ACC112 (cell line): ENCODE results near the gene PDCD2L.

ENCODE experiments used
- H2AFZ ChIP-seq: fragments of 200-600 bp; sonication (generic); one replicate; pipeline ENCODE4 v1.6.0; 2017; ENCODE audit warnings: antibody characterized with exemption, low read length; ENCODE audit not compliant: unreplicated experiment
- H3K27ac ChIP-seq: fragments of 200-600 bp; sonication (generic); 2 replicates; pipeline ENCODE4 v1.5.1; 2014; ENCODE audit warnings: low read depth, mild to moderate bottlenecking, antibody characterized with exemption, low read length, moderate library complexity
- H3K27me3 ChIP-seq: fragments of 200-600 bp; sonication (generic); 2 replicates; pipeline ENCODE4 v1.6.1; 2014; ENCODE audit warnings: mild to moderate bottlenecking, antibody characterized with exemption, low read length, moderate library complexity, mixed read lengths; ENCODE audit not compliant: insufficient read depth
- H3K36me3 ChIP-seq: fragments of 200-600 bp; sonication (generic); 2 replicates; pipeline ENCODE4 v1.6.1; 2016; ENCODE audit warnings: mild to moderate bottlenecking, antibody characterized with exemption, low read length, moderate library complexity, mixed read lengths; ENCODE audit not compliant: insufficient read depth
- H3K4me1 ChIP-seq: fragments of 200-600 bp; sonication (generic); one replicate; pipeline ENCODE4 v1.6.1; 2016; ENCODE audit warnings: low read length, mixed read lengths; ENCODE audit not compliant: insufficient read depth, unreplicated experiment, control insufficient read depth
- H3K4me3 ChIP-seq: fragments of 200-600 bp; sonication (generic); 2 replicates; pipeline ENCODE4 v1.5.1; 2014; ENCODE audit warnings: mild to moderate bottlenecking, low read depth, low read length
- H3K79me2 ChIP-seq: fragments of 200-600 bp; sonication (generic); one replicate; pipeline ENCODE4 v1.6.0; 2016; ENCODE audit warnings: low read length; ENCODE audit not compliant: control insufficient read depth, unreplicated experiment, insufficient read depth

PDCD2L gene

DNA sequence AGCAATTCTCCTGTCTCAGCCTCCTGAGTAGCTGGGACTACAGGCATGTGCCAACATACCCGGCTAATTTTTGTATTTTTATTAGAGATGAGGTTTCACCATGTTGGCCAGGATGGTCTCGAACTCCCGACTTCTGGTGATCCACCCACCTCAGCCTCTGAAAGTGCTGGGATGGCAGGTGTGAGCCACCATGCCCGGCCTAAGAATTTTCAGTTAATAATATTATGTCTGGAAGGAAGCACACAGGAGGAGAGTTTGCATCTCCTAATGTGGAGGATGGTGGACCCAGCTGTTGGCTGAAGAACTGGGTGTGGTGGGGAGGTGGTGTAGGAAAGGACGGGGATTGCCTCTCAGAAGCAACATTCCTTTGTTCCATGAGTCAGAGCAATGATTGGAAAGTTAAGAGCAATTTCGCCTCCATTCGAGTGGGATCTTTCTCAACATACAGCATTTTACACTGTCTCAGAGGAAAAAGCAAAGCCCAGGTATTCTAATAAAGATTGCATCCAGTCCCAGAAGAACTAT, 11.9 kb downstream of the PDCD2L start:
- no peaks in the 10 kb centered on the region for H3K4me1 ChIP-seq
- H3K36me3 ChIP-seq, result no peaks in the 10 kb centered on the region
- H2AFZ ChIP-seq, result no peak overlapping the region
- no peak overlapping the region for H3K4me3 ChIP-seq
- no peak overlapping the region for H3K27ac ChIP-seq
- no peaks in the 10 kb centered on the region for H3K79me2 ChIP-seq
- H3K27me3 ChIP-seq, result no peaks in the 10 kb centered on the region

DNA sequence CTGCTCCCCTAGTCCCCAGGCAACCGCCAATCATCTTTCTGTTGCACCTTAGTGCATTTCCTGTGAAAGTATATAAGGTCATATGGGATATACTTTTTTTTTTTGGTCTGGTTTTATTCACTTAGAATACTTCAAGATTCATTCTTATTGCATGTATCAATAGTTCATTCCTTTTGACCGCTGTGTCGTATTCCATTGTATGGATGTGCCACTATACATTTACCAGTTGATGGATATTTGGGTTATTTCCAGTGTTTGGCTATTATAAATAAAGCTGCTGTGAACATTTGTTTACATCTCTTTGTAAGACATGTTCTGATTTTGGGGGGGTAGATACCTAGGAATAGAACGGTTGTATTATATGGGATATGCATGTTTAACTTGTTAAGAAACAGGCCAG, 14.1 kb downstream of the PDCD2L start:
- Histone ChIP-seq H3K36me3 (no peaks in the 10 kb centered on the region), H3K27me3 (no peaks in the 10 kb centered on the region)

DNA sequence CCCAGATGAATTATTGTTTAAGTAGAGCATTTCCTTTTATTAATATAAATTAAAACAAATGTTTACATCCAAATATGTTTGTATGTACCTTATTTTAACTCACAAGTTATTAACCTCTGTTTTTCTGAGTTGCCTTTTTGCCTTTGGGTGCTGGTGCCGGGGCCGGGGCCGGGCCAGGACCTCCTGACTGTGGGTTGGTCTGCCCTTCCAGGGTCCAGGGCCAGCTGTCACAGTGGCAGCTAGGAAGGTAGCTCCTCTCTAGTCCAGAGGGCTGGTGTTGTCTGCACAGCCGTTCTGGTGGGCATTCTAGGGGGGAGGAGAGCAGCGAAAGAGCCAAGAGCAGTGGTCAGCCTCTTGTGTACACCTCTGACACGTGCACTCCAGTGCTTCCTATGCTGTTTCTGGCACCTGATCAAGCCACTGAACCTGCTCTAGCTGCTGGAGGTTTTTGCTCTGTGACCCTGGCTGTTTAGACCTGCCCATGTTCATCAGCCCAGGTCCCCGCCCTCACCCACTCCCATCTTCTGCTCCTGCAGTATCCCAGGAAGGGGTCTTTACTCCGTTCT, 22.0 kb downstream of the PDCD2L start:
- H2AFZ ChIP-seq, result no peak overlapping the region
- no peaks in the 10 kb centered on the region for H3K36me3 ChIP-seq
- peaks cover 13% of the 10 kb centered on the region for H3K4me1 ChIP-seq
- H3K27ac ChIP-seq, result no peak overlapping the region
- no peaks in the 10 kb centered on the region for H3K27me3 ChIP-seq
- peaks cover 29% of the 10 kb centered on the region for H3K79me2 ChIP-seq
- no peak overlapping the region for H3K4me3 ChIP-seq

More for the DNA sequence above, 14.1 kb downstream of the PDCD2L start:
- no peak overlapping the region for H2AFZ ChIP-seq
- H3K4me3 ChIP-seq, result no peak overlapping the region
- no peaks in the 10 kb centered on the region for H3K4me1 ChIP-seq
- H3K27ac ChIP-seq, result no peak overlapping the region
- H3K79me2 ChIP-seq, result no peaks in the 10 kb centered on the region

DNA sequence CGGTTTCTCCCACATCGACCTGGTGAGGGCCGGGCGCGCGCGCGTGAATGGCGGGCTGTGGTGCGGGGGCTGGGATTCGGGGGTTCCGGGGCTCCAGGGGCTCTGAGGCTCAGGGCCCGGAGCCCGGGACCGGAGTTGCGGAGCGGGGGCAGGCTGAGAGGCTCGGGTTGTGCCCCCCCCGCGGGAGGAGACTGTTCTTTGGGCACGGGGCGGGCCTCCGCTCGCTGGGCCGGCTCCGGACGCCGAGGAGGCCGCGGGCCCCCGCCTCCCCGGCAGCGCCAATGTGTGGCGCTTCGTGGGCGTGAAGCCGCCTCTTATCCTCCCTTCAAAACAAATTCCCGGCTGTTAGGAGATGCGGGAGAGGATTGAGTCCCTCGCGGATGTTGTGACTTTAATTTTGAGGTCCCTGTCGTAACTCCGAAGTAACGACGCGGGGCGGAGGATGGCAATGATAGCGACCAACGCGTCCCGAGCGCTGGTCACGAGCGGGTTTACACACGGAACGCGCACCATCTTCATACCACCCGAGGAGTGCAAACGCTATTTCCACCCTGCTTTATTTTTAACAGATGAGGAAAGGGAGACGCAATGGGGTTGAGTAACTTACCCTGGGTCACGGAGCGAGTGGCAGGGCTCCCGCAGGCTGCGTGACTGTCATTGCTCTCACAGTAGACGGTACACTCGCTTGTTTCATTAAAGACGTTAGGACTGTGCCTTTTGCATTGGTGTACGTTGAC, 24.5 kb downstream of the PDCD2L start:
- Histone ChIP-seq H2AFZ (peak overlapping the region; percentile 87), H3K79me2 (peaks cover 50% of the 10 kb centered on the region), H3K4me1 (peaks cover 13% of the 10 kb centered on the region), H3K4me3 (peak overlapping the region; percentile 88), H3K27ac (peak overlapping the region; percentile 67), H3K36me3 (peaks cover 1% of the 10 kb centered on the region; the same call in 1 of the 2 replicates), H3K27me3 (no peaks in the 10 kb centered on the region)

DNA sequence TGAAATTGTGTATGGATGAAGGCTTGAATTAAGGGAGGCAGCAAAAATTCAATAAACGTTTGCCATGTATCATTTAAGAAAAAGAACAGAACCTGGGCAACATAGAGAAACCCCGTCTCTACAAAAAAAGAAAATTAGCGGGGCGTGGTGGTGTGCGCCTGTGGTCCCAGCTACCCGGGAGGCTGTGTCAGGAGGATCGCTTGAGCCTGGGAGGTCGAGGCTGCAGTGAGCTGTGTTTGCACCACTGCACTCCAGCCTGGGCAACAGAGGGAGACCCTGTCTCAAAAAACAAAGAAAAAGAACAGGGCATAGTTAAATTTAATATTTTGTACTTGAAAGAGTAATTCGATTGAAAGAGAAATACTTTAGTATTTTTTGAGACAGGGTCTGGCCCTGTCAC, 25.4 kb downstream of the PDCD2L start:
- peaks cover 13% of the 10 kb centered on the region for H3K4me1 ChIP-seq
- no peak overlapping the region for H3K27ac ChIP-seq
- H3K79me2 ChIP-seq, result peaks cover 58% of the 10 kb centered on the region
- H2AFZ ChIP-seq, result no peak overlapping the region
- no peaks in the 10 kb centered on the region for H3K27me3 ChIP-seq
- H3K4me3 ChIP-seq, result peak overlapping the region; percentile 88
- peaks cover 10% of the 10 kb centered on the region for H3K36me3 ChIP-seq

DNA sequence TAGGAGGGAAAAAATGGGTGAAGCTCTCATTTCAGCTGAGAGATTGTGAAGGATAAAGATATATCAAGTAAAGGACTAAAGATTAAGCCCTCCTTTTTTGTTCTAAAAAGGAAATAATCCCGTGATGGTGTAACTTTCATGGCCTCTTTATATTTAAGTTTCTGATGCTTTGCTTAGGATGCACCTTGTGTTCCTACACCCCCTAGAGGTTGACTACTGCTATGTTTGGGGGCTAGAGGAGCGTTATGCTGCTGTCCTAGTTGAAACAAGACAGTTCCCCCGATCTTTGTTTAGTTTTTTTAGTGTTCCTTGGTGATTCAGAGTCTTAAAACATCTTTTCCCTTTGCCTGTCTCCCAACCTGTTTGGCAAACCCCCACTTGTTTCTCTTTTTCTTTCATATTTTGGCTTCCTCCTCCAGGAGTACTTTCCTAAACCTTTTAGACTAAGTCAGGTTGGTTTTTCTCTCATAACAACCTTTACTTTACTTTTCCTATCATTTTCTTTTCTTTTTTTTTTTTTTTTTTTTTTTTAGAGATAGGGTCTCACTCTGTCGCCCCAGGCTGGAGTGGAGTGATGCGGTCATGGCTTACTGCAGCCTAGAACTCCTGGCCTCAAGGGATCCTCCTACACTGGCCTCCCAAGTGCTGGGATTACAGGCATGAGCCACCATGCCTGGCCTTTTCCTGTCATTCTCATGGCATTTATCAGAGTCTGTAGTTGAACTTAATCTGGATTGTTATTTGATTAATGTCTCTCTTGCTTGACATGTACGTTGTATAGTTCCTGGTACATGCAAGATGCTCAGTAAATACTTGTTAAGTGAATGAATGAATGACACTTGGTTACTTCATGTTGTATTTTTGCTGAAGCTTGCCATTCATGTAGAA, 26.8 kb downstream of the PDCD2L start:
- Histone ChIP-seq H3K4me1 (peaks cover 13% of the 10 kb centered on the region), H3K36me3 (peaks cover 13% of the 10 kb centered on the region), H3K27ac (peak overlapping the region; percentile 26; the same call in 1 of the 2 replicates), H3K4me3 (peak overlapping the region; percentile 88), H2AFZ (no peak overlapping the region), H3K27me3 (no peaks in the 10 kb centered on the region), H3K79me2 (peaks cover 62% of the 10 kb centered on the region)

DNA sequence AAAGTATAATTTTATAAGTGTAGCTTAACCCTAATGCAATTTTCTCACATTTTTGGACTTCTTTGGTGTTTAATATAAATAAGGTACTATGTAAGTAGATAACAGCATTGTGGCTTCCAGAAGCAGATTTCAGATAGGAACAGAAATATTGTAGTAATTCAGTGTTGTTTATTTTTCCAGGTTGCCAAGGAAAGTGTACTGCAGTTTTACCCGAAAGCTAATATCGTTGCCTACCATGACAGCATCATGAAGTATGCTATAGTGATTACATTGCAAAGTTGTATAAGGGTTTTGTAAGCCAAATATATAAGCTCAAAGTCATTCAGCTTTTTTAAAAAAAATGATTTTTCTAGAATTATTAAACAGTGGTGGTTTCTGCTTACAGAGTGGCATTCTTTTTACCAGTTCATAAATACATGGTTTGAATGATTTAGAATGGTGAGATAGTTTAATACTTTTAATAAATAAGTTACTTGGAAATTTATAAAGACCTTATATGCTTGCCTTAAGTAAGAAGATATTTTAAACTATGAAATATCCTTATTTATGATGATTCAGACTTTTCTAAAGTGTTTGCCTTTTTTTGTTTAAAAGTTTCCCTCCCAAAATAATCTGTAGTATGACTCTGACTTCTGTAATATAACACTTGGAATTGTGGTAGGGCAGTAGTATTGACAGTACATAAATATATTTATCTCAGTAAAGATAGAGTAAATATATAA, 27.6 kb downstream of the PDCD2L start:
- Histone ChIP-seq H3K79me2 (peaks cover 62% of the 10 kb centered on the region), H3K27ac (peak overlapping the region; percentile 10; the same call in 1 of the 2 replicates), H3K4me1 (peaks cover 13% of the 10 kb centered on the region), H3K36me3 (peaks cover 13% of the 10 kb centered on the region), H3K27me3 (no peaks in the 10 kb centered on the region), H2AFZ (no peak overlapping the region), H3K4me3 (no peak overlapping the region)

DNA sequence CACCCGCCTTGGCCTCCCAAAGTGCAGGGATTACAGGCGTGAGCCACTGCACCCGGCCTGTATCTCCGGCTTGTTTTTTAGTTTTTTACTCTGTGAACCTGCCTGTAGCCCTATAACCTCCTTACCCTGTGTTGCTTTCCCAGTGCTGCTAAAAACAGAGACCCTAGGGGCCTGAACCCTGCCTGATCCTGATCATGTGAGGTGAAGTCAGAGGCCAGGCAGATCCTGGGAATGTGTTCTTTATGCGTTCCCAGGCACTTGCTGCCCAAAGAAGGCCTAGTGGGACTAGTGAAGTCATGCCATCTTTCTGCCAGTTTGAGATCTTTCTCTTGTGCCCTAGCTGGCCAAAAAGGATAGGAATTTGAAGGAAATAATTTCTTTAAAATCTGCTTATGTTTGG, 28.6 kb downstream of the PDCD2L start:
- Histone ChIP-seq H3K79me2 (peaks cover 64% of the 10 kb centered on the region), H3K36me3 (peaks cover 13% of the 10 kb centered on the region), H3K27me3 (no peaks in the 10 kb centered on the region), H3K4me1 (peaks cover 13% of the 10 kb centered on the region), H3K27ac (peak overlapping the region; percentile 34; the same call in 1 of the 2 replicates), H3K4me3 (no peak overlapping the region), H2AFZ (no peak overlapping the region)

DNA sequence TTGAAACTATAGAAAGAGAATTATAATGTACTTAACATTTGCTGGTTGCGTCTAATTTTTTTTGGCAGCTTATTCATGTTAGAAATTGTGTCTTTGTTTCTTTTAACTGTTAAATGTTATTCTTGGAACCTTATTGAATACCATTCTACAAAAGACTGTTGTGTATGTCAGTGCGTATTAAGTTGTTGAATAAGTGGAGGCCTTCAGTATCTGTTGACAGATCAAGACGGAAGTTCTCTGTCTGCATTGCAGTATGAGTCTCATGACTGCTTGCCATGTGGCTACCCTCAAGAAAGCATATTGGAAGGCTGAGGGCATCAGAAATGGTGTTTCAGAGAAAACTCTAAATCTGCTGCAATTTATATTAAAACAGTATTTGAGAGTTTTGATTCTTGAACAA, 32.5 kb downstream of the PDCD2L start:
- H2AFZ ChIP-seq, result no peak overlapping the region

DNA sequence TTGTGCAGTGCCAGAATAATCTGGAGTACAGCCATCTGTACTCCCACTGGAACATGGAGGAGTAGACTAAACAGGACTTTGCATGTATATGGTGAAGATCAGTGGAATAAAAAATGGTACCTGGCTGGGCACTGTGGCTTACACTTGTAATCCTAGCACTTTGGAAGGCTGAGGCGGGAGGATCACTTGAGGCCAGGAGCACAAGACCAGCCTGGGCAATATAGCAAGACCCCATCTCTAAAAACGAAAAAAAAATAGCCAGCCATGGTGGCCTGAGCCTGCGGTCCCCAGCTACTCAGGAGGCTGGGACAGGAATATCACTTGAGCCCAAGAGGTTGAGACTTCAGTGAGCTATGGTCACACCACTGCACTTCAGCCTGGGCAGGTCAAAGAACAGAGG, 44.0 kb downstream of the PDCD2L start:
- Histone ChIP-seq H3K27ac (no peak overlapping the region), H3K4me3 (no peak overlapping the region), H3K27me3 (no peaks in the 10 kb centered on the region), H3K4me1 (peaks cover 13% of the 10 kb centered on the region), H3K79me2 (no peaks in the 10 kb centered on the region), H3K36me3 (peaks cover 19% of the 10 kb centered on the region), H2AFZ (no peak overlapping the region)

More for the DNA sequence above, 32.5 kb downstream of the PDCD2L start:
- Histone ChIP-seq H3K79me2 (peaks cover 42% of the 10 kb centered on the region), H3K4me3 (no peak overlapping the region), H3K4me1 (no peaks in the 10 kb centered on the region), H3K36me3 (peaks cover 19% of the 10 kb centered on the region), H3K27me3 (no peaks in the 10 kb centered on the region), H3K27ac (no peak overlapping the region)
